CD4-positive, alpha-beta T cell treated with Interleukin-4 for 1 hour (primary cell): ENCODE measurements around the gene ZNF865.

Experiments
- DNase-seq, 2 donors: peaks; one replicate each; pipeline ENCODE4 v3.0.0-alpha.2; 2020 to 2022

Gene ZNF865

DNA sequence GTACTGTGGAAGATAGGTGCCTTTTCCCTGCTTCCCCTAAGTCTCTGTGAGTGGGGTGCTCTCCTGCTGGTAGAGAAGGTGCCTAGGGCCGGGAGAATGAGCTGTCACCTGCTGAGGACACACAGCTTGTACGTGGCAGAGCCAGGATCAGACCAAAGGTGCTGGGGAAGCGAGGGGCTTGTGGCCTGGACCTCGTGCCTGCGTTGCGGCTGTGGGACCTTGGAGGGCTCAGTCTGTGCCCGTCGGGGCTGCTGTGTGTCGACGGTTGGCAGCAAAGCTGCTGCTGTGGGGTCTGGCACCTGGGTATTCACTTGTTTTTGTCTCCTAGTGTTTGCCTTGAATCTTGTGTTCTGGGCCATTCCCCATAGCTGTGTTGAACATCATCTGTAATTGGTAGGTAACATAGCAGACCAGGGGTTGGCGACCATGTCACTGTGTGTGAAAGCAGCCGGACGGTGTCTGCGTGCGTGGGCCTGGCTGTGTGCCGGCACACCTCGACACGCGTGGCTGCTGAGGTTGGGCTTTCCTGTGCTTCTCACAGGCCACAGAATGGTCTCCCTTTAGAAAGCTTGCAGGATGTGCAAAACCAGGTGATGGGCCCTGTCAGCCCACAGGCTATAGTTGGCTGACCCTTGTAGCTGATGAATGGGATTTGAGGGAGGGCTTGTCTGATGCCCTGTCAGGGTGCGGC, 58.5 kb downstream of the ZNF865 start:
- DNase-seq = no peak

DNA sequence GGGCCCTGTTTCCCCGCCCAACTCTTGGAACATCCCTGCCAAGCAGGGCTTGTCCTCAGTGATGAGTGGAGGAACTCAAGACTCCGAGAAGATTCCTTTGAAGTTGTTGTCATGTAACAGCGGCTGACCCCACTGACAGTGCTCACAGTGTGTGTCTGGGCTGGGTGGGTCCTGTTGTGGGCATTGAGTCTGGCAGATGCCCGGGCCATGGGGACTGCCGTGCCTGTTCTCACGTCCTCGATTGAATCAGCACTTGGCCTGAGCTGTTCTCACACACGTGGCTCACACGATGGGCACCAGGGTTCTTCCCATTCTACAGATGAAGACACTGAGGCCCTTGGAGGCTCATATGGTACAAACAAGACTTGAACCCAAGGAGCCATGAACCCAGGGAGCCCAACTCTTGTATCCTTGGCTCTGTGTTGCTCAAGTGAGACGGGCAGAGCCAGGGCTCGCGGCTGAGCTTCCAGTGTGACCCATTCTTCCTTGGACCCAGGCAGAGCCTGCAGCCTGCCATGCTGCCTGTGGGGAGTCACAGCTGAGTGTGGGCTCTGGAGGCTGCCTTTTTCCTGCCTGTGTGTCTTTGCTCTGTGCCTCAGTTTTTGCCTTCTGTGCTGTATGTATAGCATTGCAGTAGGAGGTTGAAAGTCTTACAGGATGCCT, 61.0 kb downstream of the ZNF865 start:
- DNase-seq = no peak
